ENCODE results near the gene UBTF. TPM values are rescaled to one million over a fixed set of nuclear protein-coding genes. Genes with fewer than 3 reads are reported as not detected.

UBTF gene
- total RNA-seq, 1 donor from 2014 or later: 146 TPM

GRCh38 chr17:44205962-44206824 lies 13.3 kb downstream of the UBTF start:
- peaks cover 41% of the 10 kb centered on the region for H3K4me1 Mint-ChIP-seq
- ChIA-PET CTCF (interaction anchor here (0.6 to 1.9 kb wide), 4 partner anchors 11 to 144 kb away, joined by 3 to 8 read pairs (median 4); no protein-coding TSS in a partner anchor), POLR2A (interaction anchor here (0.5 to 2.1 kb wide), 7 partner anchors 10 to 145 kb away, joined by 3 to 10 read pairs (median 5); partner anchors contain the start of gene GRN)
- H3K27me3 Mint-ChIP-seq: no peaks in the 10 kb centered on the region
- ATAC-seq (ENCODE audit: low read depth) (no peak), DNase-seq (no peak)
- H3K27ac Mint-ChIP-seq: peak overlapping the region; percentile 10
- H3K36me3 Mint-ChIP-seq (ENCODE audit: low read depth): peaks cover 44% of the 10 kb centered on the region
- intact Hi-C loops (cut with micrococcal nuclease): no loop called here
- no peaks in the 10 kb centered on the region for H3K9me3 Mint-ChIP-seq
- H3K4me3 Mint-ChIP-seq: no peak overlapping the region
- TF ChIP-seq CTCF (IDR thresholded peaks at IDR 0.05): no peak

GRCh38 chr17:44204441-44204882 lies 15.0 kb downstream of the UBTF start:
- no peaks in the 10 kb centered on the region for H3K9me3 Mint-ChIP-seq
- POLR2A ChIA-PET: interaction anchor here (1.2 to 1.5 kb wide), 6 partner anchors 8 to 123 kb away, joined by 3 to 5 read pairs (median 4); partner anchors contain the start of genes HDAC5 and UBTF
- TF ChIP-seq CTCF (IDR thresholded peaks at IDR 0.05): no peak
- H3K36me3 Mint-ChIP-seq (ENCODE audit: low read depth): peaks cover 39% of the 10 kb centered on the region
- H3K4me3 Mint-ChIP-seq: no peak overlapping the region
- H3K4me1 Mint-ChIP-seq: peaks cover 37% of the 10 kb centered on the region
- no peak overlapping the region for H3K27ac Mint-ChIP-seq
- DNase-seq (no peak), ATAC-seq (ENCODE audit: low read depth) (no peak)
- intact Hi-C loops (cut with micrococcal nuclease): no loop called here
- CTCF ChIA-PET: interaction anchor here (0.9 to 2.0 kb wide), 6 partner anchors 18 to 318 kb away, joined by 3 to 9 read pairs (median 6); partner anchors contain the start of genes GRN and TMUB2
- H3K27me3 Mint-ChIP-seq: no peaks in the 10 kb centered on the region

GRCh38 chr17:44203731-44204440 lies 15.6 kb downstream of the UBTF start:
- H3K27ac Mint-ChIP-seq: peak overlapping the region; percentile 47
- peaks cover 35% of the 10 kb centered on the region for H3K4me1 Mint-ChIP-seq
- no peak overlapping the region for H3K4me3 Mint-ChIP-seq
- ChIA-PET POLR2A (interaction anchor here (0.6 to 1.5 kb wide), 13 partner anchors 9 to 149 kb away, joined by 3 to 5 read pairs (median 4); partner anchors contain the start of genes GRN, HDAC5, TMUB2 and UBTF), CTCF (interaction anchor here (0.9 to 2.0 kb wide), 7 partner anchors 13 to 319 kb away, joined by 3 to 9 read pairs (median 5); partner anchors contain the start of genes GRN and TMUB2)
- no peaks in the 10 kb centered on the region for H3K9me3 Mint-ChIP-seq
- peaks cover 35% of the 10 kb centered on the region for H3K36me3 Mint-ChIP-seq (ENCODE audit: low read depth)
- TF ChIP-seq CTCF (IDR thresholded peaks at IDR 0.05): no peak
- intact Hi-C loops (cut with micrococcal nuclease): no loop called here
- no peak for DNase-seq
- no peaks in the 10 kb centered on the region for H3K27me3 Mint-ChIP-seq
- ATAC-seq (ENCODE audit: low read depth): no peak

- ChIA-PET CTCF (interaction anchor here (0.8 to 2.0 kb wide), 2 partner anchors 148 to 151 kb away, joined by 4 to 6 read pairs; no protein-coding TSS in a partner anchor), POLR2A (interaction anchor here (1.3 to 5.7 kb wide), 3 partner anchors 9 to 145 kb away, joined by 3 to 130 read pairs (median 6); partner anchors contain the start of gene UBTF)
- peak overlapping the region; percentile 47 for H3K27ac Mint-ChIP-seq
- no peak overlapping the region for H3K4me3 Mint-ChIP-seq
- ATAC-seq (ENCODE audit: low read depth) (no peak), DNase-seq (no peak)
- peaks cover 30% of the 10 kb centered on the region for H3K36me3 Mint-ChIP-seq (ENCODE audit: low read depth)
- peaks cover 36% of the 10 kb centered on the region for H3K4me1 Mint-ChIP-seq
- no peaks in the 10 kb centered on the region for H3K9me3 Mint-ChIP-seq
- no peak for TF ChIP-seq CTCF (IDR thresholded peaks at IDR 0.05)
- no peaks in the 10 kb centered on the region for H3K27me3 Mint-ChIP-seq
- intact Hi-C loops (cut with micrococcal nuclease): no loop called here
Observed at GRCh38 chr17:44202756-44203155, 16.7 kb downstream of the UBTF start.
